Measurements from ENCODE around the gene ULK4.

Gene ULK4

DNA sequence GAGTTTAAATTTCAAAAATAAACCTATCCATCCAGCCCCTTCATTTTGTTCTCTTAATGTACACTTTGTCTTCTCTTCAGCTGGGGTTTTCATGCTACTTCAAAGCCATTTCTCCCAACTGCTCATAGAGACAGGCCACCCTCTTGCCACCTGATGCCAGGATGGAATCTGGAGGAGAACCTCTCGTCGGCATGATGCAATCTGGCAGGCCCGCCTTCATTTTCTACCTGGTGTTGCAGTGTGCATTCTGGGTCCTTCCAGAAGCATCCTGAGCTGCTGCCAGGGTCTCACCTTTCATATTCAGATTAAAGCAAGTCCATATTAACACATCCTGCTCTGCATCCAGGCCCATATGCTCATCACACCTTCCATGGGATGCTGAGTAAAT, 701.8 kb downstream of the ULK4 start:
- Histone ChIP-seq H3K9me2 (replicated peaks; ENCODE audit: low read depth, low read length) (no peaks in the 10 kb centered on the region), H3K4me1 (ENCODE audit: insufficient read depth, low read length, poor library complexity, severe bottlenecking) (no peaks in the 10 kb centered on the region), H3K36me3 (ENCODE audit: insufficient read depth, low read length) (no peaks in the 10 kb centered on the region), H4K20me1 (ENCODE audit: insufficient read depth, low read length, poor library complexity, severe bottlenecking) (no peaks in the 10 kb centered on the region), H3K9ac (ENCODE audit: low read depth, low read length, poor library complexity, severe bottlenecking) (no peak overlapping the region), H3K27me3 (ENCODE audit: insufficient read depth, low read length, poor library complexity, severe bottlenecking) (no peaks in the 10 kb centered on the region), H3K4me2 (ENCODE audit: low read depth, low read length, poor library complexity, severe bottlenecking) (no peak overlapping the region), H3K4me3 (ENCODE audit: low read length, poor library complexity, severe bottlenecking) (no peak overlapping the region), H3K79me2 (ENCODE audit: insufficient read depth, low read length) (no peaks in the 10 kb centered on the region), H3K9me3 (ENCODE audit: insufficient read depth, low read depth, low read length) (no peaks in the 10 kb centered on the region), H2AFZ (ENCODE audit: low read length) (no peak overlapping the region), H3F3A (ENCODE audit: low read depth) (no peaks in the 10 kb centered on the region)
- TF ChIP-seq EZH2phosphoT487 (IDR thresholded peaks at IDR 0.05; ENCODE audit: borderline replicate concordance), result no peak
- TF ChIP-seq, protein P1, sequence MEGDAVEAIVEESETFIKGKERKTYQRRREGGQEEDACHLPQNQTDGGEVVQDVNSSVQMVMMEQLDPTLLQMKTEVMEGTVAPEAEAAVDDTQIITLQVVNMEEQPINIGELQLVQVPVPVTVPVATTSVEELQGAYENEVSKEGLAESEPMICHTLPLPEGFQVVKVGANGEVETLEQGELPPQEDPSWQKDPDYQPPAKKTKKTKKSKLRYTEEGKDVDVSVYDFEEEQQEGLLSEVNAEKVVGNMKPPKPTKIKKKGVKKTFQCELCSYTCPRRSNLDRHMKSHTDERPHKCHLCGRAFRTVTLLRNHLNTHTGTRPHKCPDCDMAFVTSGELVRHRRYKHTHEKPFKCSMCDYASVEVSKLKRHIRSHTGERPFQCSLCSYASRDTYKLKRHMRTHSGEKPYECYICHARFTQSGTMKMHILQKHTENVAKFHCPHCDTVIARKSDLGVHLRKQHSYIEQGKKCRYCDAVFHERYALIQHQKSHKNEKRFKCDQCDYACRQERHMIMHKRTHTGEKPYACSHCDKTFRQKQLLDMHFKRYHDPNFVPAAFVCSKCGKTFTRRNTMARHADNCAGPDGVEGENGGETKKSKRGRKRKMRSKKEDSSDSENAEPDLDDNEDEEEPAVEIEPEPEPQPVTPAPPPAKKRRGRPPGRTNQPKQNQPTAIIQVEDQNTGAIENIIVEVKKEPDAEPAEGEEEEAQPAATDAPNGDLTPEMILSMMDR (conservative IDR thresholded peaks at IDR 0.05; ENCODE audit: low read length), result no peak

GRCh38 chr3:41259449-41260062, 702.3 kb downstream of the ULK4 start:
- Histone ChIP-seq H3K4me3 (ENCODE audit: low read length, poor library complexity, severe bottlenecking) (no peak overlapping the region), H3K9me2 (replicated peaks; ENCODE audit: low read depth, low read length) (no peaks in the 10 kb centered on the region), H3K4me2 (ENCODE audit: low read depth, low read length, poor library complexity, severe bottlenecking) (no peak overlapping the region), H3F3A (ENCODE audit: low read depth) (no peaks in the 10 kb centered on the region), H3K9ac (ENCODE audit: low read depth, low read length, poor library complexity, severe bottlenecking) (no peak overlapping the region), H3K27me3 (ENCODE audit: insufficient read depth, low read length, poor library complexity, severe bottlenecking) (no peaks in the 10 kb centered on the region), H3K79me2 (ENCODE audit: insufficient read depth, low read length) (no peaks in the 10 kb centered on the region), H3K36me3 (ENCODE audit: insufficient read depth, low read length) (no peaks in the 10 kb centered on the region), H2AFZ (ENCODE audit: low read length) (no peak overlapping the region), H3K9me3 (ENCODE audit: insufficient read depth, low read depth, low read length) (no peaks in the 10 kb centered on the region), H4K20me1 (ENCODE audit: insufficient read depth, low read length, poor library complexity, severe bottlenecking) (no peaks in the 10 kb centered on the region), H3K4me1 (ENCODE audit: insufficient read depth, low read length, poor library complexity, severe bottlenecking) (no peaks in the 10 kb centered on the region)
- TF ChIP-seq EZH2phosphoT487 (IDR thresholded peaks at IDR 0.05; ENCODE audit: borderline replicate concordance), result no peak
- TF ChIP-seq, protein P1 (conservative IDR thresholded peaks at IDR 0.05; ENCODE audit: low read length), result no peak

DNA sequence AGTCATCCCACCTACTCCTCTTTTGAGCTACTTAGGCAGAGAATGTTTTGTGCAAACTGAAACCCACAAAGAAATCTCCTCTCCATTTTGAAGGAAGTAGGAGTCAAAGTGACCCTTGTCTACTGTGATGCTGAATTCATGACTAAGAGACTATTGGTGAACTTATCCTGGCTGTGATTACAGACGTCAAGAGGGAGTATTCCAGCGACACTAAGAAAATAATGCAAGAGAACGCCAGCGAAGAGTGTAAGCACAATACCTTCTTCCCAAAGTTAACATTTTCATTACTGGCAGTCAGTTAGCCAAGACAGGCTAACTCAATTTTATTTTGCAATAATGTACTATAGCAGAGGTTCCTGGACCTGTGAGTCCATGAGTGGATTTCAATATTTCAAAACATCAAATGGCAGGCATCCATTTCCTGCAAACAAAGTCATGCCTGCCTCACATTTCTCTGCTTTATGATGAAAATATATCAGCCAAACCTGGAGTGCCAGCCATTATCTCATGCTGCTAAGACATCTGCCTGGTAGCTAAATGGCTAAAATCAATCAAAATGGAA, 703.6 kb downstream of the ULK4 start:
- TF ChIP-seq, protein P1 (conservative IDR thresholded peaks at IDR 0.05; ENCODE audit: low read length), result no peak
- TF ChIP-seq EZH2phosphoT487 (IDR thresholded peaks at IDR 0.05; ENCODE audit: borderline replicate concordance), result no peak
- Histone ChIP-seq H3K4me3 (ENCODE audit: low read length, poor library complexity, severe bottlenecking) (no peak overlapping the region), H3K4me1 (ENCODE audit: insufficient read depth, low read length, poor library complexity, severe bottlenecking) (no peaks in the 10 kb centered on the region), H3K9me3 (ENCODE audit: insufficient read depth, low read depth, low read length) (no peaks in the 10 kb centered on the region), H3K27me3 (ENCODE audit: insufficient read depth, low read length, poor library complexity, severe bottlenecking) (no peaks in the 10 kb centered on the region), H3K4me2 (ENCODE audit: low read depth, low read length, poor library complexity, severe bottlenecking) (no peak overlapping the region), H3F3A (ENCODE audit: low read depth) (no peaks in the 10 kb centered on the region), H2AFZ (ENCODE audit: low read length) (no peak overlapping the region), H4K20me1 (ENCODE audit: insufficient read depth, low read length, poor library complexity, severe bottlenecking) (no peaks in the 10 kb centered on the region), H3K79me2 (ENCODE audit: insufficient read depth, low read length) (no peaks in the 10 kb centered on the region), H3K9me2 (replicated peaks; ENCODE audit: low read depth, low read length) (no peaks in the 10 kb centered on the region), H3K9ac (ENCODE audit: low read depth, low read length, poor library complexity, severe bottlenecking) (no peak overlapping the region), H3K36me3 (ENCODE audit: insufficient read depth, low read length) (no peaks in the 10 kb centered on the region)
